Left hindlimb (tissue), 1 donor: ENCODE measurements around the gene SH3BP4.

Experiments used
- DNase-seq: peaks from one replicate; pipeline ENCODE4 v3.0.0-alpha.2; 2018

Gene SH3BP4

DNA sequence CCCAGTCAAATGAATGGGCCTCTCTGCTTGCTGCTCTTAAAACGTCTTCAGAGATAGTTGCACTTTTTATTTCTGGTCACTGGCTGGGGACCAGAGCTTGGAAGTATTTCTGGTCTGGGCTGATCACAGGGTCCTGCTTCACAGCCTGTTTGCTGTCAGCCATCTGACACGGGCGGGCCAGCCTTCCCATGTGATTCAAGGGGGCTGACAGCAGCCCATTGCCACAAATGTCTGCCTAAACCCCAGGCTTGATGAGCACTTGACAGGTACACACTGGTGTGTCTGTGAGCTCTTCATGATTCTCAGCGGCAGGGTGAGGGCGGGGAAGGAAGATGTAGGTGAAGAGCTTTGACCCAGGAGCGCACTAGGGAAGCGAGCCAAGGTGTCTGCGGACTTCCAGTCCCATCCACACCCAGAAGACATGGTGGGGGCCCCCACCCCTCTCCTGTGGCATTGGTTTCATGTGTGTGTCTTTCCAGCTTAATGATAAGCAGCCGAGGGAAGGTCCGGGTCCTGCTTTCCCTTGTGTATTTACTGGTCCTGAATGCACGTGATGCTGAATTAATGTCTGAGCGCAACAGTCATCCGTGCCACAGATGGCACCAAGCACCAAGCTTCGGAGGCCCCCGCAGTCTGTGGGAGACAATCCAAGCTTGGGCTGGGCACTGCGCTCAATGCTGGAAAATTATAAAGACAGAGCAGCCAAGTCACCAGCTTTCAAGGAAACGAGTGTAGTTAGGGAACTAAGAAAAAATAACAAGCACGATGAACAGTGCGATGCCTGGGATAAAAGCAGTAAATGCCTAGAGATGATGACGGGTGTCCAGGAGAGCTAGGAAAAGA, 73.3 kb downstream of the SH3BP4 start:
- no peak for DNase-seq

DNA sequence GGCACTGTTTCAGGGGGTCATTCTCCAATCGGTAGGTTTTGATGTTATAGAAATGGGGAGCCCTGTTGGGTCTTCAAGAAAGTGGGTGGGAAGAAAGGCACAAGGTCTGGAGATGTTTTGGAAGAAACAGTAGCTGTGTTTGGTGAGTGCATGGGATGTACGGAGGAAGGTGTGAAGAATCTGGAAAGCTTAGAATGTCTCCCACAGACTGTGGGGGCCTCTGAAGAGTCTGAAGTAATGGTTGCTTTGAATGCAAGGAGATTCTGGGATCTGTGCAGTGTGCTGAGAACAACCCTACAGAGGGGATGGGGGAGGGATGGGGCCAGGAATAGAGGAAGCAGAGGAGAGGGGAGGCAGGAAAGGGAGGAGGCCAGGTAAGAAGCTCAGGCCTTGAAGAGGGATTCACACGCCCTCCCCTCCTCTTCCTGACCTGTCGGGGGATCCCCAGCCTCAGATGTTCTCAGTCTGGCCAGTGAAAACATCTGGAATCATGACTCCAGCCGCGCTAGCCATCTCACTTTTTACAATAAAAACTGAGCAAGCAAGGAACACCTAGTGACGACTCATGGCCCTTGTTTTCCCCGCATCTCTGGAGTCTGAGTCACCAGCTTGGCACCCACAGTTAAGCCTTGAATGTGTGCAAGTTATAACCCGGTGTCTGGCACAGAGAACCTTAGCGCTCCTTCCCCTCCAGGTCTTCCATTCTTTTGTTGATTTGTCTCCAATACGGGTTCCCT, 74.2 kb downstream of the SH3BP4 start:
- DNase-seq: no peak

DNA sequence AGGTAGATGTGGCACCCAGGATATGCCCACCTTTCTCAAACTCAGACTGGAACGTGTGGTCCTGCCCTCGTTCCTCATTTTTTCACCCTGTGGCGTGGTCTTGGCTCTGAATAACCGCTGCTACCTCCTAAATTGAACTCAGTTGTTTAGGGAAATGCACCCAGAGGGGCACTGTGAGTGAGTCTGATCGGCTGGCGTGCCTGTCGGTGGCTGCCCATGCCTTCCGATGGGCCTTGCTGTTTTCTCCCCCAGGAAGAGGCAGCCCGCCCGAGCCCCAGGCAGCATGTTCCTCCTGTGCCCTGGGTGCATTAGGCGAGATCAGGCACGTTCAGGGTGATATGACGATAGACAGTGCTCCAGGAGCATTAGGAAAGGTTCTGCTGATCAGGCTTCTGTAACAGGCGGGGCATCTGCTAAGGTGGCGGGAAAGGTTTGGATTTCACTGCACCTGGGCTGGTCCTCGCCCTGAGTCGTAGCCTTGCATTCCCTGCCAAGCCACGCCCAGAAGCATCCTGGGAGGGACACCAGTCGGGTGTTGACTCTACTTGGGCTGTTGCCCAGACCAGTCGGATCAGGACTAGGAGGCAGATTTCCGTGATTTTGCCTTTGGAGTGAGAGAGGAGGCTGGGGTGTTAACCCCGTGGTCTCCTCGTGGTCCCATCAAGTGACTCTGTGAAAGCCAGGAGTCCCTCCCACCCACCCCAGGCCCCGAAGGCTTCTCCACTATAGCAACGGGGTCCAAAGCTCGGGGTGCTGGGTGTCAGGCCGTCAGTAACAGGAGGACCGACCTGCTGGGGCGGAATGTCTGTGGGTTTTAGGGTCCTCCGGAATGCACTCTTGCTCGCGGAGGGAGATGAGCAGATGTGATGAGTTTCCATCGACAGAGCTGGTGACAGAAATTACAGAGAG, 75.1 kb downstream of the SH3BP4 start:
- DNase-seq: no peak

DNA sequence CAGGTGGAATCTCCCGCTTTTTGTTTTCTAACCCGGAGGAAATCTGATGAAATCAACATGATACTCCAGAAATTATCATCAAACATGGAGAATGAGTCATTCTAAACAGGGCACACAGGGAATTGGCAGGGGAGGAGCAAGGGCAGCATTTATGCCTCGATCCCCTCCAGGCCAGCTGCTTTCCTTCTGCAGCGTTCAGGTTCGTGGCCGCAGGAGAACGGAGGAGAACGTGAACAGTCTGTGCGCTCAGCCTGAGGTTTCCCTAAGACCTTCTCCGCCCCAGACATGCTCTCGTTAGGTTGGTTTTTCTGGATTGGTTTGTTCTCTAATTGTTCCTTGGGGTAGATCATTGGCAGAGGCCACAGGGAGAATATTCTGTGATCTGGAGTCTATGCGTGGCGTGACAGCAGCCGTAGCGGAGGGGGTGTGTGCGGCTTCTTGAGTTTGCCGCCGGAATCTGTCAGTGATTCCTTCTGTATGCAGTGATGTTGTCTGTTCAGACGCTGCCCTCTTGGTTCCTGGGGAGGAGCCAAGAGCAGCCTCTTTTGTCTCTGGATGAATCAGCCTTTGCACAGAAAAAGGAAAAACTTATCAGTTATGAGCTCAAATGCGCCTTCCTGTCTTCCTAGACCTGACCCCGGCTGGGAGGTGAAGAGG, 75.9 kb downstream of the SH3BP4 start:
- no peak for DNase-seq

DNA sequence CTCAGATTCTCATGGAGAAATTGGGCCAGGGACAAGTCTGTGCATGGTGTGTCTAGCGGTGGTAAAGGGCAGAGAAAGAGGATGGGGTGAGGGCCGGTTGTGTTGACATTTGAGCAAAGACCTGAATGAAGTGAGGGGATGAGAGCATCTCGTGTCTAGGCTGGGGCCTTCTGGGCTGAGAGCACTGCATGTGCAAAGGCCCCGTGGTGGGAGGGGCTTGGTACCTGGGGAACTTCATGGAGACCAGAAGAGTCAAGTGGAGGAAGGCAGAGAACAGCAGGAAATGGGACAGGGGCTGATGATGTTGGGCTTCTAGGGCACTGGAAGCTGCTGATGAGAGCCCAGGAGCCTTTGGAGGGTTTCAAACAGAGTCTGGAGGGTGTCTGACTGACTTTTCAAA, 76.8 kb downstream of the SH3BP4 start:
- DNase-seq: no peak

DNA sequence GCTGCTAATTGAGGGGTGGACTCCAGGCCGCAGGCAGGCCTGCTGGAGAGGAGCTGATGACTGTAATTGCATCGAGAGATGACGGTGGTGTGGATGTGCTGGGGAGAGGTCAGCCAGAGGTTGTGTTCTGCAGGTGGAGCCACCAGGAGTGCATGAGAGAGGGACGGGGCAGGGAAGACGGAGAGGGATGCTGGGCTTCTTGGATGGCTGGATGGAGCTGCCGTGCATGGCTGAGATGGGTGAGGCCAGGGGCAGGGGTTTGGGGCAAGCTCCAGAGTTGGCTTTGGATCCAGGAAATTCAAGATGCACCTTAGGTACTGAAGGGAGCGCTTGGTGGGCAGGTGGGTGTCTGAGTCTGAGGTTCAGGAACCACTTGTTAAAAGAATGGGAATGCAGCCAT, 77.2 kb downstream of the SH3BP4 start:
- DNase-seq: no peak

DNA sequence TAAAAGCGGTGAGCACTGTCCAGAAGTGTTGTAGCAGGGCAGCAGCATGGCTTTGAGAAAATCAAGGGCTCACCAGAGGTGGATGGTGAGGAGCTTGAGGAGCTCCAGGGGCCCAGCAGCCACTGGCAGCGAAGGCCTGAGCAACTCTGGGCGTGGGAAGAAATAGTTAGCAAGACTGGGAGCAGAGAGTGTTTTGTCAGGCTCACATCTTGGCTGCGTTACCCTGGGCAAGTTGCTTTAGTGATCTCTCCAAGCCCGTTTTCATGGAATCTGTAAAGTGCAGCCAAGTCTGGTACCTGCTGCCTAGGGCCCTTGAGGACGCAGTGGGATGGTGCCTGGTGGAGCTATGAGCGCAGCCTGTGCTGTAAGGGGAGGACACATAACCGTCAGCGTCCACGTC, 78.3 kb downstream of the SH3BP4 start:
- no peak for DNase-seq

DNA sequence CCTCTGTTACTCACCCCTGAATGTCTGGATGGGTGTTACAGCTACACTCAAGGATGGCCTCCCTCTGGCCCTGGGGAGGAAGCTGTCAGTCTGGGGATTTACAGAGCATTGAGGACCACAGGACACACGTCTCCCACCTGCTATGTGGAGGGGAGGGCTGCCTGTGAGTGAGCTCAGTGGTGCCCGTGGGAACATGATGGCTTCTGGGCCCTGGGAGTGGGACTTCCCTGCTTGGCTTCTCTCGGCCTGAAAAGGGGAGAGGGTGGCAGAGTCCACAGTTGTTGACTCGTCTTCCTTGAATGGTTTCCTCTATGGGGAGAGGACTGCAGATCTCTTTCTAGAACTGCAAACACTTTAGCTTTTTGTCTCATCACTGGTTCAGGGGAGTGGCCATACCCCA, 79.1 kb downstream of the SH3BP4 start:
- DNase-seq: no peak

DNA sequence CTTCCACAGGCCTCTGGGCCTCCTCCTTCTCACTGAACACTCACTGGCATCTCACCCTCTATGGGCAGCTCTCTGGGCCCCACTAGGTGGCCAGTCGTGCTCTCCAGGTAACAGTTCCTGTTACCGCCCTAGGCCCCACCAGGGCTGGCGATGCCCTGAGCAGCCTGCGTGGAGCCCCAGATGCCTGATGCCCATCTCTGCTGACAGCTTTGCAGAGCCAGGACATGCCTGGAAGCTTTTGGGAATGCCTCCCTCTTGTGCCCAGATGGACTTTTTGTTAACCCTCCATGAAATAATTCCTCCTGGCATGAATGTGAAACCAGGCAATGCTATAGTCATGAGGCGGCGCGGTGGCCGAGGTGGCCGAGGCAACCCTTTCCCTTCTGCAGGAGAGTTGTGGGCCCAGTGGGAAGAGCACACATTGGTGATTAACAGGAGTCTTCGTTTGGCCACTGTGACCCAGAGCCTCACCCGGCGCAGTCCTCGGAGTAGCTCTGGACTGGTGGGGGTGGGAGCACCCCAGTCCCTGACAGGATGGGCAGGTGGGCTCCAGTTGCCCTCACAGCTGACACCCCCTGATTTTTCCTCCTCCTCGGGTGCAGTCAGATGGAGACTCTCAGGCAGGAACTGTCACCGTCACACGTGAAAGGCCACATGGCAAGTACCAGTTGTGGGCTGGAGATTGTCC, 80.0 kb downstream of the SH3BP4 start:
- no peak for DNase-seq

DNA sequence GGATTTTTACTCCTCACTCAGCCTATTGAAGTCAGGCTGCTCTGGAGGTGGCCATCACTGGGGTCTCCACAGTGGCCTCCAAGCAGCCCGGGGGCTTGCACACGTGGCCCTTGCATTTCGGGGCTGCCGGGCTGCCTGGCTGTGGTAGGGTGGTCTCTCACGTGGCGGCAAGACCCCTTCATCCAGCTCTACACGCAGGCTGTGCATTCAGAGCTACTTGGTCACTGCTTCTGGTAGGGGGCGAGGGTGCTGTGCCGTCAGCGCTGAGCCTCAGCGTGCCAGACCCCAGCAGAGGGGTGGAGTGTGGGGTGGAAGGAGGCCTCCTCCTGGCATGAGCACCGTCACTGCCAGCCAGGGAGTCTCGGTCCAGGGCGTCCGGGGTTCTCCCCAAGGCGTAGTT, 80.6 kb downstream of the SH3BP4 start:
- DNase-seq: no peak

DNA sequence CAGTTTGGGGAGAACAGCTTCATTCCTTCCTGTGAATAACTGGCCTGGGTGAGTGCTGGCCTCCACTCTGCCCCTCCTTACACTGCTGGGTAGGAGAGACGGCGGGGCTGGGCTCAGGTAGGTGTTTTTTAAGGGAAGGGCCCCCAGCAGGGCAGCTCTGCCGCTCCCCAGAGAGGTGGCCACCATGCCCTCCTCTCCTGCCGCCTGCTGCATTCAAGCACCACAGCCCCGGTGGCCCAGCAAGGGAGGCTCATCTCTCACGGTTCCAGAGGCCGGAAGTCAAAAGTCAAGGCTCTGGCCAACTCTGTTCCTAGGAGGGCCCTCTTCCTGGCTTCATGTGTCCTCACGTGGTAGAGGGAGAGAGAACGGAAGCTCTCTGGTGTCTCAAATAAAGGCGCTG, 81.1 kb downstream of the SH3BP4 start:
- no peak for DNase-seq

DNA sequence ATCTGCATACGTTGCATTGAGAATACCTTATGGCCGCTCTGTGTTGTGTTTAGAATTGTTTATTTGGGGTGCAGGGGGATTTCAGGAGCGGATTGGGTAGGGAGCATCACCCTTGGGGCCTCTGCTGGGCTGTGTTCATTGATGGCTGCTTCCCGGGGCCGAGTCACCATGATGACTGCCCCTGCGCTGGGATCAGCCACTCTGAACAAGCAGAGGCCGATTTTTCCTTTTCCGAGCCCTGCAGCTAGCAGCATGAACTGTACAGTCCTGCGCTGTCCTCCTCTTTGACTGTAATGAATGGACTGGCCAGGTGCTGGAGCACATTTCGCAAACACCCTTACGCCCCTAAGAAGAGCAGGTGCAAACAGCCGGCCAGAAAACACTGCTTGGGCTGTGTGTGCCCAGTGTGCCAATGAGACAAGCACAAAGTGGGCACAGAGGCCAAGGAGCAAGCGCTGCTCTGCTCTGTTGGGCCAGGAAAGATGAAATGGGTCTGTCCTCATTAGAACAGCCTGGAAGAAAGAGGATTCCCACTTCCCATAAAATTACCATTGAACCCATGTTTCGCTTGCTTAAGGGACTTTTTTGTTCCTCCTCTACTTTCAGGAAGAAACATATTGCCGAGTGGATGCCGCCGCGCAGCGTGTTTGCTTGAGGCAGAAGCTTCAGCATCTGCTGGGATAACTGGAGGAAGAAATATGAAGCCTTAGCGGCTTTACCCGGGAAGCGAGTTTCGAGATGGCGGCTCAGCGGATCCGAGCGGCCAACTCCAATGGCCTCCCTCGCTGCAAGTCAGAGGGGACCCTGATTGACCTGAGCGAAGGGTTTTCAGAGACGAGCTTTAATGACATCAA, 82.7 kb downstream of the SH3BP4 start:
- DNase-seq: no peak

DNA sequence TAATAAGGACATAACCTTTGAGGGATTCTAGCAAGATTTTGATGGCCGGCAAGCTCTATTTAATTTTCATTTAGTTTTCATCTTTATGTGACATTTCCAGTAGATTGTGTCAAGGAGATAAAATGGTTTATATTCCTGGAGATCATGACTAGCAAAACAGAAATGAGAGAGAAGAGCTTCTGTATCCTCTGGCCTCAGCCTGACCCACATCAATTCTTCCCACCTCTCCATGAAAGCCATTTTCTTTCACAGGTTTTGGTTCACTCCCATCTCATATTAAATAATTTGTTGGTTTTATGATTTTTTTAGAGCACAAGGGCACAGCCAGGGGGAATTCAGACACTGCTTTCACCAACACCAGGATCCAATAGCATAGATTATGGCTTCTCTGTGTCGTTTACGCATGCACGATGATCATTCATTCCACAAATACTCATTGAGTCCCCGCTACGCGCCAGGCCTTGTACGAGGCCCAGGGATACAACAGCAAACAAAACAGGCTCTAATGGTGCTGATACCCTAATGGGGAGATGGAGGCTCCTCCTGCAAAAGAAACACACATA, 85.9 kb downstream of the SH3BP4 start:
- no peak for DNase-seq

DNA sequence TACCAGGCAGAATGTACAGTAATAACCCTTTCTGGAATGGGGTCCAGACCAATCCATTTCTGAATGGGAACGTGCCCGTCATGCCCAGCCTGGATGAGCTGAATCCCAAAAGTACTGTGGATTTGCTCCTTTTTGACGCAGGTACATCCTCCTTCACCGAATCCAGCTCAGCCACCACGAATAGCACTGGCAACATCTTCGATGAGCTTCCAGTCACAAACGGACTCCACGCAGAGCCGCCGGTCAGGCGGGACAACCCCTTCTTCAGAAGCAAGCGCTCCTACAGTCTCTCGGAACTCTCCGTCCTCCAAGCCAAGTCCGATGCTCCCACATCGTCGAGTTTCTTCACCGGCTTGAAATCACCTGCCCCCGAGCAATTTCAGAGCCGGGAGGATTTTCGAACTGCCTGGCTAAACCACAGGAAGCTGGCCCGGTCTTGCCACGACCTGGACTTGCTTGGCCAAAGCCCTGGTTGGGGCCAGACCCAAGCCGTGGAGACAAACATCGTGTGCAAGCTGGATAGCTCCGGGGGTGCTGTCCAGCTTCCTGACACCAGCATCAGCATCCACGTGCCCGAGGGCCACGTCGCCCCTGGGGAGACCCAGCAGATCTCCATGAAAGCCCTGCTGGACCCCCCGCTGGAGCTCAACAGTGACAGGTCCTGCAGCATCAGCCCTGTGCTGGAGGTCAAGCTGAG, 89.6 kb downstream of the SH3BP4 start:
- DNase-seq: no peak

DNA sequence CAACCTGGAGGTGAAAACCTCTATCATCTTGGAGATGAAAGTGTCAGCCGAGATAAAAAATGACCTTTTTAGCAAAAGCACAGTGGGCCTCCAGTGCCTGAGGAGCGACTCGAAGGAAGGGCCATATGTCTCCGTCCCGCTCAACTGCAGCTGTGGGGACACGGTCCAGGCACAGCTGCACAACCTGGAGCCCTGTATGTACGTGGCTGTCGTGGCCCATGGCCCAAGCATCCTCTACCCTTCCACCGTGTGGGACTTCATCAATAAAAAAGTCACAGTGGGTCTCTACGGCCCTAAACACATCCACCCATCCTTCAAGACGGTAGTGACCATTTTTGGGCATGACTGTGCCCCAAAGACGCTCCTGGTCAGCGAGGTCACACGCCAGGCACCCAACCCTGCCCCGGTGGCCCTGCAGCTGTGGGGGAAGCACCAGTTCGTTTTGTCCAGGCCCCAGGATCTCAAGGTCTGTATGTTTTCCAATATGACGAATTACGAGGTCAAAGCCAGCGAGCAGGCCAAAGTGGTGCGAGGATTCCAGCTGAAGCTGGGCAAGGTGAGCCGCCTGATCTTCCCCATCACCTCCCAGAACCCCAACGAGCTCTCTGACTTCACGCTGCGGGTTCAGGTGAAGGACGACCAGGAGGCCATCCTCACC, 90.2 kb downstream of the SH3BP4 start:
- DNase-seq: no peak

DNA sequence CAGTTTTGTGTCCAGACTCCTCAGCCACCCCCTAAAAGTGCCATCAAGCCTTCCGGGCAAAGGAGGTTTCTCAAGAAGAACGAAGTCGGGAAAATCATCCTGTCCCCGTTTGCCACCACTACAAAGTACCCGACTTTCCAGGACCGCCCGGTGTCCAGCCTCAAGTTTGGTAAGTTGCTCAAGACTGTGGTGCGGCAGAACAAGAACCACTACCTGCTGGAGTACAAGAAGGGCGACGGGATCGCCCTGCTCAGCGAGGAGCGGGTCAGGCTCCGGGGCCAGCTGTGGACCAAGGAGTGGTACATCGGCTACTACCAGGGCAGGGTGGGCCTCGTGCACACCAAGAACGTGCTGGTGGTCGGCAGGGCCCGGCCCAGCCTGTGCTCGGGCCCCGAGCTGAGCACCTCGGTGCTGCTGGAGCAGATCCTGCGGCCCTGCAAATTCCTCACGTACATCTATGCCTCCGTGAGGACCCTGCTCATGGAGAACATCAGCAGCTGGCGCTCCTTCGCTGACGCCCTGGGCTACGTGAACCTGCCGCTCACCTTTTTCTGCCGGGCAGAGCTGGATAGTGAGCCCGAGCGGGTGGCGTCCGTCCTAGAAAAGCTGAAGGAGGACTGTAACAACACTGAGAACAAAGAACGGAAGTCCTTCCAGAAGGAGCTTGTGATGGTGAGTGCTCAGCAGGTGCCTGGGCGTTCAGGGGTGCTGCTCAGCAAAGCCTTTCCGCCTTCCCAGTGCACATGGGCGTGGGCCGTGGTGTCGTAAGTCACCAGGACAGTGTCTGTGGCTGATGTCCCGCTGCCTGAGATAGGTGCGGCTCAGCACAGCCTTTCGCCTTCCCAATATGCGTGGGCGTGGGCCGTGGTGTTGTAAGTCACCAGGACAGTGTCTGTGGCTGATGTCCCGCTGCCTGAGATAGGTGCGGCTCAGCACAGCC, 91.0 kb downstream of the SH3BP4 start:
- DNase-seq: no peak

DNA sequence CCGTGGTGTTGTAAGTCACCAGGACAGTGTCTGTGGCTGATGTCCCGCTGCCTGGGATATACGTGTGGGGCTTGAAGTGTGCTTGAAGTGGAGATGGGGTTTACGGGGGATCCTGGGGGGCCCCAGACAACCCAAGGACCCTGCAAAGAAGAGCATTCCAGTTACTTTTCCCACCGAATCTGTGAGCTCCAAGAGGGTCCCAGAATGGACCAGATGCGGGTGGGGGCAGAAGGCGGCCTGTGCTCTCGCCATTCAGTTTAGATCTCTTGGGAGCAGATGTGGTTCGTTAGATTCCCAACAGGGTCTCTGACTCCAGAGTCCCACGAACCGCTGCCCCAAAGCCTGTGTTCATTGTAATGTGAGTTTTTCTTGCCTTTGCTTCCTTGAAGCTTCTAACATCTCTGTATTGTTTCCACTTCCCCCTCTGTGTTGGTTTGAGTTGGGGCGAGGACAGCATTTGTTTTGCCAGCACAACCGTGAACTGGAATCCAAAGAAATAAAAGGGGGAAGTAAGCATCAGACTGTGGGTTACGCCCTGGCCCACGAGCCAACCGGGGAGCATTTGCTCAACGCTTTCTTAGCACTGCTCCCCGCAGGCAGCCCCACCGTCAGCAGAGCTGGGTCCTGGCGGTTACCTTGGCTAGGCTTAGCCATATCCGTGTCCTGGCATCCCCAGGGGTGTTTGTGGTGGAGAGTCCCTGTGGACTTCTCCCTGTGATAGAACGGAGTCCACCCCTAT, 92.1 kb downstream of the SH3BP4 start:
- no peak for DNase-seq
